Endothelial cell of umbilical vein (primary cell): ENCODE data around the gene MPIG6B. TPM values are rescaled to one million over a fixed set of nuclear protein-coding genes. Genes with fewer than 3 reads are reported as not detected.

Experiments
- BruUV-seq: library from RNA; stranded (reverse); fragments of 400-500 nt; replicated peaks from 2 replicates; lab custom pipeline; 2021; lab: Mats Ljungman, UMichigan
- CTCF ChIA-PET: fragments of 300-600, 350-600 bp; sonication (Branson Sonifier 250); formaldehyde crosslinking; loops from one replicate; lab custom pipeline; 2021; ENCODE audit warnings: antibody characterized with exemption, inconsistent platforms; lab: Charles Lee
- POLR2A ChIA-PET: fragments of 300-600, 350-600 bp; sonication (Branson Sonifier 250); formaldehyde crosslinking; loops from one replicate; lab custom pipeline; 2021; ENCODE audit warnings: antibody characterized with exemption, inconsistent platforms; lab: Charles Lee
- DNase-seq: peaks from one replicate; pipeline ENCODE4 v3.0.0-alpha.2; 2011; ENCODE audit warnings: low read depth, low spot score
- FAIRE-seq: peaks from 2 replicates; lab custom pipeline; 2011; peaks lifted over from hg19 to GRCh38; lab: Jason Lieb, UNC
- H2AFZ ChIP-seq: 2 replicates; pipeline ENCODE4 v1.6.0; 2012; ENCODE audit warnings: low read depth, low read length, control low read depth, inconsistent platforms
- H3K27ac ChIP-seq: 2 replicates; pipeline ENCODE4 v1.5.1; 2011; ENCODE audit warnings: low read depth, mild to moderate bottlenecking, control low read depth, low read length, moderate library complexity; ENCODE audit not compliant: insufficient read depth
- H3K27me3 ChIP-seq, 2 experiments: 2 replicates each; pipeline versions ENCODE4 v1.6.0 to v1.6.1; 2011; ENCODE audit warnings: low read length in 2 of 2, mixed read lengths in 1 of 2; ENCODE audit not compliant: control insufficient read depth in 2 of 2, insufficient read depth in 2 of 2
- H3K36me3 ChIP-seq, 2 experiments: 2 replicates in 1 of 2; 3 replicates in 1 of 2; pipeline ENCODE4 v1.5.1; 2011; ENCODE audit warnings: low read length in 2 of 2, mild to moderate bottlenecking in 1 of 2, moderate library complexity in 1 of 2; ENCODE audit not compliant: control insufficient read depth in 2 of 2, insufficient read depth in 2 of 2; ENCODE audit errors: extremely low read depth in 1 of 2
- H3K4me1 ChIP-seq: 3 replicates; pipeline ENCODE4 v1.5.1; 2011; ENCODE audit warnings: mild to moderate bottlenecking, low read length; ENCODE audit not compliant: control insufficient read depth, insufficient read depth; ENCODE audit errors: extremely low read depth
- H3K4me2 ChIP-seq: 2 replicates; pipeline ENCODE4 v1.6.1; 2011; ENCODE audit warnings: low read length, control low read depth, mixed read lengths; ENCODE audit not compliant: insufficient read depth
- H3K4me3 ChIP-seq, 3 experiments: fragments of 200-600 bp in 1 of 3; sonication (generic), shearing (Covaris generic) in 1 of 3; replicated peaks in 1 of 3; 2 replicates each; pipeline ENCODE4 v1.5.1; 2011 to 2016; ENCODE audit warnings: control low read depth in 3 of 3, low read length in 3 of 3, mild to moderate bottlenecking in 2 of 3, inconsistent platforms in 1 of 3, low read depth in 1 of 3, moderate library complexity in 1 of 3; ENCODE audit not compliant: insufficient read depth in 1 of 3
- H3K79me2 ChIP-seq: 2 replicates; pipeline ENCODE4 v1.6.0; 2012; ENCODE audit warnings: low read length, inconsistent platforms; ENCODE audit not compliant: control insufficient read depth, insufficient read depth
- H3K9ac ChIP-seq: replicated peaks from 2 replicates; pipeline ENCODE3; 2011; ENCODE audit warnings: low read length, control low read depth; ENCODE audit not compliant: insufficient read depth; ENCODE audit errors: extremely low read depth
- H3K9me1 ChIP-seq: replicated peaks from 3 replicates; pipeline ENCODE4 v1.6.0; 2011; ENCODE audit warnings: mild to moderate bottlenecking, low read length; ENCODE audit not compliant: control insufficient read depth, insufficient read depth; ENCODE audit errors: extremely low read depth
- H3K9me3 ChIP-seq: replicated peaks from 2 replicates; pipeline ENCODE4 v1.5.1; 2012; ENCODE audit warnings: low read length, inconsistent platforms; ENCODE audit not compliant: control insufficient read depth, insufficient read depth
- H4K20me1 ChIP-seq: replicated peaks from 2 replicates; pipeline ENCODE3; 2011; ENCODE audit warnings: mild to moderate bottlenecking, low read length; ENCODE audit not compliant: control insufficient read depth, insufficient read depth; ENCODE audit errors: extremely low read depth
- CTCF ChIP-seq, 2 donors: IDR thresholded peaks; 1 replicate in 1 of 2; 2 replicates in 1 of 2; pipeline ENCODE4 v1.5.1; 2011; ENCODE audit warnings: low read length in 2 of 2, mild to moderate bottlenecking in 2 of 2, moderate library complexity in 2 of 2, control low read depth in 1 of 2, inconsistent platforms in 1 of 2, low read depth in 1 of 2; ENCODE audit not compliant: insufficient read depth in 1 of 2; ENCODE audit errors: extremely low read depth in 1 of 2
- GATA2 ChIP-seq: IDR thresholded peaks from 2 replicates; pipeline ENCODE4 v1.7.0; 2011; ENCODE audit warnings: low read depth, mild to moderate bottlenecking, moderate library complexity, mixed read lengths, low read length; ENCODE audit not compliant: insufficient read length, insufficient read depth
- MAX ChIP-seq: IDR thresholded peaks from 2 replicates; pipeline ENCODE4 v1.6.1; 2011; ENCODE audit not compliant: insufficient read depth, insufficient read length
- POLR2AphosphoS5 ChIP-seq: IDR thresholded peaks from 2 replicates; pipeline ENCODE4 v1.6.1; 2012; ENCODE audit warnings: low read depth, mild to moderate bottlenecking, control low read depth, low read length, moderate library complexity; ENCODE audit not compliant: insufficient read depth
- dilution Hi-C: fragments of 300-500 bp; cut with MboI; formaldehyde crosslinking; loops from one replicate; pipeline ENCODE4 v1.15.0; 2019; ENCODE audit warnings: low sequenced_read_pairs; ENCODE audit not compliant: extremely low pct_ligation_motif_present
- intact Hi-C: fragments of 100-400 bp; cut with micrococcal nuclease; formaldehyde crosslinking; loops from one replicate; pipeline ENCODE4 v1.10.0; 2022
- polyA plus RNA-seq, 4 experiments: library from polyadenylated mRNA; depleted of rRNA in 3 of 4; stranded (reverse) in 3 of 4; unstranded in 1 of 4; fragments of >200 nt; gene quantifications; 2 replicates each; pipeline versions ENCODE4 v1.2.1 to v1.2.3, GENCODE V29; 2011 to 2012; ENCODE audit warnings: missing spikeins in 1 of 4
- total RNA-seq: library from RNA; stranded (reverse); gene quantifications from 2 replicates; pipeline ENCODE4 v1.2.3, GENCODE V29; 2021

The MPIG6B gene
- total and polyA plus RNA-seq, 2 donors (not counting 3 experiments of a cell fraction or from before 2014, with no cell fraction given) = not detected

- ChIA-PET POLR2A (interaction anchor here (0.5 to 1.3 kb wide), 4 partner anchors 8 to 103 kb away, joined by 3 to 7 read pairs (median 3); partner anchors contain the start of genes ABHD16A and CLIC1), CTCF (interaction anchor here (1.2 to 2.3 kb wide), 5 partner anchors 9 to 58 kb away, joined by 3 to 14 read pairs (median 4); partner anchors contain the start of genes ABHD16A and DDAH2)
- intact Hi-C loops = no loop called here
- Histone ChIP-seq H4K20me1 (no peaks in the 10 kb centered on the region), H3K4me3 (no peak overlapping the region), H3K9ac (no peak overlapping the region), H3K9me3 (no peaks in the 10 kb centered on the region), H3K4me1 (peaks cover 8% of the 10 kb centered on the region), H2AFZ (peak overlapping the region; percentile 52), H3K9me1 (no peaks in the 10 kb centered on the region), H3K79me2 (no peaks in the 10 kb centered on the region), H3K4me2 (no peak overlapping the region), H3K36me3 (no peaks in the 10 kb centered on the region), H3K27me3 (no peaks in the 10 kb centered on the region), H3K27ac (no peak overlapping the region)
- dilution Hi-C loops = no loop called here
- BruUV-seq = no TSS peak
- TF ChIP-seq CTCF (IDR thresholded peaks at IDR 0.05; ENCODE audit: extremely low read depth in 1 of 2, insufficient read depth in 1 of 2, low read depth in 1 of 2, low read length in 2 of 2) (no peak), MAX (no peak), POLR2AphosphoS5 (peak; percentile 27), GATA2 (peak; percentile 36)
- peak; percentile 20 for DNase-seq
- peak; percentile 55 for FAIRE-seq
These were observed 11.9 kb upstream of the MPIG6B start for GRCh38 chr6:31711233-31711632.

- H3K79me2 ChIP-seq = no peaks in the 10 kb centered on the region
- intact Hi-C loops = no loop called here
- POLR2A ChIA-PET = interaction anchor here (1.2 to 1.3 kb wide), 2 partner anchors 25 to 115 kb away, joined by 3 read pairs; partner anchors contain the start of genes CLIC1 and HSPA1B
- CTCF ChIA-PET = interaction anchor here (0.9 to 2.3 kb wide), 4 partner anchors 10 to 57 kb away, joined by 4 to 14 read pairs (median 6); partner anchors contain the start of gene ABHD16A
- H3K4me2 ChIP-seq = no peak overlapping the region
- no peak overlapping the region for H3K27ac ChIP-seq
- TF ChIP-seq CTCF (IDR thresholded peaks at IDR 0.05; ENCODE audit: extremely low read depth in 1 of 2, insufficient read depth in 1 of 2, low read depth in 1 of 2, low read length in 2 of 2) (peak in 1 of 2 donors; percentile 35), MAX (no peak)
- no peaks in the 10 kb centered on the region for H3K36me3 ChIP-seq
- H3K9me1 ChIP-seq = no peaks in the 10 kb centered on the region
- FAIRE-seq (no peak), DNase-seq (no peak)
- no peak overlapping the region for H2AFZ ChIP-seq
- no peaks in the 10 kb centered on the region for H3K27me3 ChIP-seq
- no peaks in the 10 kb centered on the region for H4K20me1 ChIP-seq
- H3K4me3 ChIP-seq = no peak overlapping the region
- dilution Hi-C loops = no loop called here
- no TSS peak for BruUV-seq
- peaks cover 8% of the 10 kb centered on the region for H3K4me1 ChIP-seq
- H3K9me3 ChIP-seq = no peaks in the 10 kb centered on the region
- no peak overlapping the region for H3K9ac ChIP-seq
These were observed 10.9 kb upstream of the MPIG6B start for GRCh38 chr6:31712296-31712695.
